Measurements from ENCODE around the gene ADCY1. TPM values are rescaled to one million over a fixed set of nuclear protein-coding genes. Genes with fewer than 3 reads are reported as not detected.

The ADCY1 gene
- total RNA-seq, 3 donors from 2014 or later (not counting 1 experiment from before 2014, with no cell fraction given) = 0.02 to 0.15 TPM; not detected in 1

DNA sequence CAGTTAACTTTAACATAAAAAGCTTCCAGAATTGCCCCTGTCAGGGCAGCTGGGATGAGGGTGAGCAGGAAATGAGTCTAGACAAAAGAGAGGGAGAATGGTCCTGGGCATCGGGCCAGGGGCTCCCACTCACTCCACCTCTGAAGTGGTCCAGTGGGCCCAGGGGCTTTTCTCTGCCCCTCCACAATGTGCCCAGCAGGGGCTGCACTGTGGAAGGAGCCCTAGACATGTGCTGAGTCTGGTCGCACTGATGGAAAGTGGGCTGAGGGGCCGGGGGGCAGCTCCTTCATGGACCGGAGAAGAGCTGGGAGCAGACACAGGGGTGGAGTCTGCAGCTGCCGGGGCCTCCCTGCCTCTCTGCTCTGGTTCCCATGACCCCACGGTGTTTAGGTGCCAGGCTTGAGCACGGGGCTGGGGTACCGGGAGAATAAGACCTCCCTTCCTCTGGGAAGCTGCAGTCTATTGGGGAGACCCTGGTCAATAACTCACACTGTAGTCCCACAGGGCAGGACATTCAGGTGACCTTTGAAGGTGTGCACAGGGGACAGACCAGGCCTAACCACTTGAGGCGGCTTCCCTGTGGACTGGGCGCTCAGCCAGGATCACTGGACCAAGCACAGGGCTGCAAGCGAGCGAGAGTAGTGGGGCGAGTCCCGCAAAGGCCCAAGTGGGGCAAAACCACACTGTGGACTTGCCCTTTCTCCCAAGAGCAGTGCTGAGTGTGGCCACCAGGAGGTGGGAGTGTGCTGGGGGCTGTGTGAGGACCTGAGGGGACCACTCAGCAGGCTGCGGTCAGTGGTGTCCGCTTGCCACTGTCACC, 6.1 kb downstream of the ADCY1 start:
- H3K27me3 ChIP-seq (ENCODE audit: control insufficient read depth, insufficient read depth, low read length) = peaks cover 3% of the 10 kb centered on the region
- Mint-ChIP-seq H3K27me3 (ENCODE audit: low read depth in 2 of 2) (peaks cover 0 to 13% of the 10 kb centered on the region in 2 donors), H3K36me3 (no peaks in the 10 kb centered on the region), H3K9me3 (no peaks in the 10 kb centered on the region), H3K27ac (no peak overlapping the region), H3K4me1 (no peaks in the 10 kb centered on the region), H3K4me3 (no peak overlapping the region)
- no peaks in the 10 kb centered on the region for H3K36me3 ChIP-seq (ENCODE audit: control insufficient read depth, insufficient read depth, low read length)
- intact Hi-C loops (cut with micrococcal nuclease) = no loop called here
- H3K4me3 ChIP-seq (ENCODE audit: low read length) = no peak overlapping the region
- 83% methylated on average over 16 of the region's 16 CpGs for WGBS (ENCODE audit: insufficient coverage)
- no peak for ATAC-seq
- no peak for DNase-seq
- TF ChIP-seq CTCF (IDR thresholded peaks at IDR 0.05) = no peak
- no peaks in the 10 kb centered on the region for H3K9me3 ChIP-seq (ENCODE audit: control insufficient read depth, insufficient read depth, low read length)
- H3K27ac ChIP-seq (ENCODE audit: low read length) = no peak overlapping the region
- H3K4me1 ChIP-seq (ENCODE audit: control insufficient read depth, insufficient read depth, low read length) = no peaks in the 10 kb centered on the region

DNA sequence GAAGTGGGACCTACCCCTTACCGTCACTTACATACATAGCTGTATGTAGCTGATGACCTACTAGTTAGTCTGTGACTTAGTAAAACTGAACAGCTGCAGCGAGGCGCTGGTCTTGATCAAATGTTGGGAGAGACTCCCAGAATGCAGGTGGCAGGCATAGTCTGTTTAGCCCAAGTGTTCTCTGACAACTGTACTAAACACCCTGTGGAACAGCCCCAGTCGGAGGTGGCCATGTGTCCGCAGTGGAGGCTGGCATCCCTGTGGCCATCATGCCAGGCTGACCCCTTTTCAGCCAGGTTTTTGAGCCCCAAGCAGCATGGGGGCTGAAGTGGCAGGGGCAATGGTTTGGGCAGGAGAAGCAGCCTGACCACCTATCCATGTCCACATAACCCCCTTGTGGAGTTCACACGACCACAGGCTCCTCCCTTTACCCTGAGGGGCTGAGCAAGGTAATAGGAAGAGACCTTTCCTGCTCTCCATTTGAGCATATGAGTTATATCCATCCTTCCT, 7.2 kb downstream of the ADCY1 start:
- H3K4me3 Mint-ChIP-seq = no peak overlapping the region
- Histone ChIP-seq H3K9me3 (ENCODE audit: control insufficient read depth, insufficient read depth, low read length) (no peaks in the 10 kb centered on the region), H3K27ac (ENCODE audit: low read length) (no peak overlapping the region), H3K4me1 (ENCODE audit: control insufficient read depth, insufficient read depth, low read length) (no peaks in the 10 kb centered on the region), H3K36me3 (ENCODE audit: control insufficient read depth, insufficient read depth, low read length) (no peaks in the 10 kb centered on the region), H3K27me3 (ENCODE audit: control insufficient read depth, insufficient read depth, low read length) (no peaks in the 10 kb centered on the region), H3K4me3 (ENCODE audit: low read length) (no peak overlapping the region)
- WGBS (ENCODE audit: insufficient coverage) = 80% methylated on average over 6 of the region's 6 CpGs
- no peaks in the 10 kb centered on the region for H3K4me1 Mint-ChIP-seq
- intact Hi-C loops (cut with micrococcal nuclease) = no loop called here
- DNase-seq (no peak), ATAC-seq (no peak)
- TF ChIP-seq CTCF (IDR thresholded peaks at IDR 0.05) = no peak
- no peak overlapping the region for H3K27ac Mint-ChIP-seq
- H3K27me3 Mint-ChIP-seq (ENCODE audit: low read depth in 2 of 2) = peaks cover 0 to 6% of the 10 kb centered on the region in 2 donors
- H3K9me3 Mint-ChIP-seq = no peaks in the 10 kb centered on the region
- no peaks in the 10 kb centered on the region for H3K36me3 Mint-ChIP-seq

DNA sequence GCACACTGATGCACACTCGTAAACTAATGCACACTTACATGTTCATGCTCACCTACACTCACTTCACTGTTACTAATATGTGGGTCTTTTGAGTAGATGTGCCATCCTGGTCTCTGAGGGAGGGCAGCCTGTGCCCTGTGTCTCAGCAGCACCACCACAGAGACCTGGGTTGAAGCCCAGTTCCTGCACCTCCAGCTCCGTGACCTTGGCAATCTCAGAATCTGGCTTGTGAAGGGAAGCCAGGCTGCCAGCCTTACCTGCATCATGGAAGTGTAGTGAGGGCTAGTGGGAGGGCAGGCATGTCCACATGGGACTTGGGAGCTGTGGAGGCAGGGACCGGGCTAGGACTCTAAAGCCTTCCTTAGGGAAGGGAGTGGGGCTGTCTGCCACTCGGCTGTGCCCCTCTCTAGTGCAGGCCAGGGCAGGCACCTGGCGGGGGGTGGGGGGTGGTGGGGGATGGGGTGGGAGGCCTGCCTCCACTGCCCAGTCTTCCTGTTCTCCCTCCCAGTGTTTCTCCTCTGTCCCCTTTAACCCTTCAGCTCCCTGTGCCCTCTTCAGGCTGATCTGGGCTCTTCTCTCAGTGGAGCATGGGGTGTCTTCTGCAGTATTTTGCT, 8.1 kb downstream of the ADCY1 start:
- Histone ChIP-seq H3K4me1 (ENCODE audit: control insufficient read depth, insufficient read depth, low read length) (no peaks in the 10 kb centered on the region), H3K9me3 (ENCODE audit: control insufficient read depth, insufficient read depth, low read length) (no peaks in the 10 kb centered on the region), H3K27ac (ENCODE audit: low read length) (no peak overlapping the region), H3K36me3 (ENCODE audit: control insufficient read depth, insufficient read depth, low read length) (no peaks in the 10 kb centered on the region), H3K4me3 (ENCODE audit: low read length) (no peak overlapping the region), H3K27me3 (ENCODE audit: control insufficient read depth, insufficient read depth, low read length) (no peaks in the 10 kb centered on the region)
- H3K4me1 Mint-ChIP-seq = no peaks in the 10 kb centered on the region
- H3K27me3 Mint-ChIP-seq (ENCODE audit: low read depth in 2 of 2) = no peaks in the 10 kb centered on the region
- no peak for TF ChIP-seq CTCF (IDR thresholded peaks at IDR 0.05)
- WGBS (ENCODE audit: insufficient coverage) = 81% methylated on average over 3 of the region's 5 CpGs
- H3K27ac Mint-ChIP-seq = no peak overlapping the region
- ATAC-seq (no peak), DNase-seq (no peak)
- H3K4me3 Mint-ChIP-seq = no peak overlapping the region
- intact Hi-C loops (cut with micrococcal nuclease) = no loop called here
- no peaks in the 10 kb centered on the region for H3K36me3 Mint-ChIP-seq
- H3K9me3 Mint-ChIP-seq = no peaks in the 10 kb centered on the region
